Epithelial cell of proximal tubule (primary cell): Measurements from ENCODE around the gene DPEP1. TPM values are rescaled to one million over a fixed set of nuclear protein-coding genes. Genes with fewer than 3 reads are reported as not detected.

Experiments used
- DNase-seq: peaks from one replicate; pipeline ENCODE4 v3.0.0-alpha.2; 2011; ENCODE audit warnings: low read depth
- H3K4me3 ChIP-seq: 2 replicates; pipeline ENCODE4 v1.5.1; 2011; ENCODE audit warnings: low read depth, mild to moderate bottlenecking, low read length
- total RNA-seq: library from RNA; depleted of rRNA; stranded (reverse); fragments of >200 nt; gene quantifications from 2 replicates; pipeline ENCODE4 v1.2.3, GENCODE V29; 2015
- TF ChIP-seq, protein P1 (sequence below): conservative IDR thresholded peaks from 2 replicates; pipeline ENCODE4 v1.5.1; 2012; ENCODE audit warnings: low read depth, mild to moderate bottlenecking, low read length

The DPEP1 gene
- total RNA-seq, 1 donor from 2014 or later: 5.0 TPM

DNA sequence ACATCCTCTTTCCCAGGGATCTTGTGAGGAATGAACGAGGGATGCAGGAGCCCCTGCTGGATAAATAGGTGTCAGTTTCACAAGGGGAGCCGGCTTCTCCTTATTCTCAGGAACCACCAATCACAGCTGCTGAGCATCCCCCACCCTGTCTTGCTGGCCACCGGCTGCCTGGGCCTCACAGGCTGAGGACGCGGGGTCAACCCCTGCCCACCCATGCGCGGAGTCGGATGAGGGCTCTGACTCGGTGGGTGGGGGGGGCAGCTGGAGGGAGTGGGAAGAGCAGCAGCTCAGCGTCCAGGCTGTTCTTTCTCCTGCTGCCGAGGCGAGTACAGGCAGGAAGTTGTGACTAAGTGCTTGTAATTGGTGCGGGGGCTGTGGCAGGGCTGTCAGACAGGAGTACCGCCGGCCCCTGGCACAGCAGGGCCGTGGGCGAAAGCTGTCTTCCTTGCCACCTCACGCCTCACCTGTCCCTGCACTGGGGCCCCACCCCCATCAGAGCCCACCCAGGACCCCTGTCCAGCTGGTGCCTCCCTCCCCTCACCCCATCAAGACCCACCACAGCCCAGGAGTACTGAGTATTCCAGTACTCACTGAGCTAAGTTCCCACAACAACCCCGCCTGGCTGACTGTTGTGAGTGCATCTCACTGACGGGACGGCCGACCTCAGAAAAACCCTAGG lies 11.0 kb upstream of the DPEP1 start:
- TF ChIP-seq, protein P1, sequence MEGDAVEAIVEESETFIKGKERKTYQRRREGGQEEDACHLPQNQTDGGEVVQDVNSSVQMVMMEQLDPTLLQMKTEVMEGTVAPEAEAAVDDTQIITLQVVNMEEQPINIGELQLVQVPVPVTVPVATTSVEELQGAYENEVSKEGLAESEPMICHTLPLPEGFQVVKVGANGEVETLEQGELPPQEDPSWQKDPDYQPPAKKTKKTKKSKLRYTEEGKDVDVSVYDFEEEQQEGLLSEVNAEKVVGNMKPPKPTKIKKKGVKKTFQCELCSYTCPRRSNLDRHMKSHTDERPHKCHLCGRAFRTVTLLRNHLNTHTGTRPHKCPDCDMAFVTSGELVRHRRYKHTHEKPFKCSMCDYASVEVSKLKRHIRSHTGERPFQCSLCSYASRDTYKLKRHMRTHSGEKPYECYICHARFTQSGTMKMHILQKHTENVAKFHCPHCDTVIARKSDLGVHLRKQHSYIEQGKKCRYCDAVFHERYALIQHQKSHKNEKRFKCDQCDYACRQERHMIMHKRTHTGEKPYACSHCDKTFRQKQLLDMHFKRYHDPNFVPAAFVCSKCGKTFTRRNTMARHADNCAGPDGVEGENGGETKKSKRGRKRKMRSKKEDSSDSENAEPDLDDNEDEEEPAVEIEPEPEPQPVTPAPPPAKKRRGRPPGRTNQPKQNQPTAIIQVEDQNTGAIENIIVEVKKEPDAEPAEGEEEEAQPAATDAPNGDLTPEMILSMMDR: peak; percentile 2
- DNase-seq: no peak
- peak overlapping the region; percentile 28 for H3K4me3 ChIP-seq

DNA sequence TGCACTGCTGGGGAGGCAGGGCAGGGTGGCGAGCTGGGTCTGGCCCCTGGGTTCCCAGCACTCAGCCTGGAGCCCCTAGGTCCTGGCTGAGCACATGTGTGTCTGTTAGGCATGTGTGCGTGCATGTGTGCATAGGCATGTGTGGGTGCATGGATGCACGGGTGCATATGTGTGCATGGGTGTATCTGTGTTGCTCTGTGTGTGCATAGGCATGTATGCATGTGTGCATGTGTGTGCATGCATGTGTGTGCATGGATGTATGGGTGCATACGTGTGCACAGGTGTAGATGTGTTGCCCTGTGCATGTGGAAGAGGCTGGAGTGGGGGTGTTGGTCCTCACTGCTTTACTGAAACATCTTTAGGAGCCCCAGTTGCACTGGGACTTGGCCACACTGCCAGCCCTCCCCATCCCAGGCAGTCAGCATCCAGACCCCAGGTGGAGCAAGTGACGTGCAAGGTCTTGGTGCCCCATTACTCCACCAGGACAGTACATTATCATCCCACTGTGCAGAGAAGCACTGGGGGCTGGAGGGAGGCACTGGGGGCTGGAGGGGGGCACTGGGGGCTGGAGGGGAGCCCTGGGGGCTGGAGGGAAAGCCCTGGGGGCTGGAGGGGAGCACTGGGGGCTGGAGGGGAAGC lies 10.4 kb upstream of the DPEP1 start:
- TF ChIP-seq, protein P1: no peak
- H3K4me3 ChIP-seq: peak overlapping the region; percentile 28

DNA sequence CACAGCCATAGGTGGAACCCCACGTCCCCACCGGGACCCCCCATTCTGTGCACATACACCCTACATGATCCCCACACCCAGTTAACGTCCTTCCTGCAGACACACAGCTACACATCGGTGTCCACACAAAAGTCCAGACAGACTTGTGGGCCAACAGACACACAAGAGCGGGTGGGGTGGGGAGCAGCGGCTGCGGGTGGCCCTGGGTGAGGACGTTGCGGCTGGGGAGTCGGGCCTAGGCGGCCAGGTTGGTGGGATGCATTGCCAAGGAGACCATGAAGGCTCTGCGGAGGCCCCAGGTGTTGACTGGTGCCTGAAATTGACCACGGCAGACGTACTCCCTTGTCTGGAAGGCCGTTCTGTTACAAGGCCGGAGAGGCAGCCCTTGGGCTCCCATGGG lies 8.7 kb upstream of the DPEP1 start:
- TF ChIP-seq, protein P1: no peak
- H3K4me3 ChIP-seq: no peak overlapping the region
- no peak for DNase-seq

More for the DNA sequence above, 10.4 kb upstream of the DPEP1 start:
- no peak for DNase-seq

DNA sequence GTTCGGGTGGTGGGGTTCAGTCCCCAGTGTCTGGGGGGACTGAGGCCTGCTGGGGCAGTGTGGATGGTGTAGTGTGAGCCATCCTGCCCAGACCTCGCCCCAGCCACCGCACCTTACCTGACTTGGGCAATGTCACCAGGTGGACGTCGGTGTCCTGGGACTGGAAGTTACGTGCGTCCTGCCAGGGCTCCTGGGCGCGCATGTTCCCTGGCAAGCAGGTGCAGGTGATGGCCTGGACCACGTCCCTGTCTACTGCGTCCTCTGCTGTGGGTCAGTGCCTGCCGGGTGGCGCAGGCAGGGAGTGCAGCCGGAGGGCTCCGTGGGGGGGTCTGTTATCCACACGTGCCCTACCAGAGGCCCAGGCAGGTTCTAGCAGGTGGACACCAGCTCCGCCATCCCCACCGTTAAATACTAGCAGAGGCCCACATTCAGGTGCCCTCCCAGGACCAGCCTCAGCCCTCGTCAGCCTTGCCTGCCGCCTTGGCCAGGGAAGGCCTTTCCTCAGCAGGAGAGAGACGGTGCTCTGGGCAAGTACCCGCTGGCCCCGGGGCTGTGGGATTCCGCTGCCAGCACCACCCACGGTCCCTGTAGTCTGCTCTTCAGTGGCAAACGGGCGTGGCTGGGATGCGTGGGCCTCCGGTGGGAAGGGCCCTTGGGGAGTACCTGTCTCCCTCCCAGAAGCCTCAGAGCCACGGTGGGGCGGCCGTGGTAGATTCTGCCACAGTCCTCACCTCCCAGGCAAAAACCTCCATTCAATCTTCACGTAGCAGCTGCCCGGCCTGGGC lies 8.1 kb upstream of the DPEP1 start:
- TF ChIP-seq, protein P1: no peak
- no peak overlapping the region for H3K4me3 ChIP-seq
- DNase-seq: no peak

DNA sequence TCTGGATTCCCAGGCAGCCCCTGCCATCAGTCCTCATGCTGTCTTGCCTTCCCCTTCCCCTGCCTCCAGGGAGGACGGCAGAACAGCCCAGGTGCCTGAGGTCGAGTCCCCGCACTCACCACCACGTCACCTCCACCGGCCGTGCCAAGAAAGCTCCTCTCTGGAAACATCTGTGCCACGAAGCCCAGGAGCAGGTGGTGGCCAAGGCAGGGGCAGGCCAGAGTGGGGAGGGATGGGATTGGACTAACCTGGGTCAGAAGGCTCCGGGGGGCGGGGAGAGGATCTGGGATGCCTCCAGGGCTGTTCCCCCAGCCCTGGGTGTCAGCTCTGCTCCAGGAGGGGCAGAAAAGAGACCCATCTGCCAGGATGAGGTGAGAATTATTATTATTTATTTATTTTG lies 7.4 kb upstream of the DPEP1 start:
- no peak for DNase-seq
- no peak overlapping the region for H3K4me3 ChIP-seq
- TF ChIP-seq, protein P1: no peak

DNA sequence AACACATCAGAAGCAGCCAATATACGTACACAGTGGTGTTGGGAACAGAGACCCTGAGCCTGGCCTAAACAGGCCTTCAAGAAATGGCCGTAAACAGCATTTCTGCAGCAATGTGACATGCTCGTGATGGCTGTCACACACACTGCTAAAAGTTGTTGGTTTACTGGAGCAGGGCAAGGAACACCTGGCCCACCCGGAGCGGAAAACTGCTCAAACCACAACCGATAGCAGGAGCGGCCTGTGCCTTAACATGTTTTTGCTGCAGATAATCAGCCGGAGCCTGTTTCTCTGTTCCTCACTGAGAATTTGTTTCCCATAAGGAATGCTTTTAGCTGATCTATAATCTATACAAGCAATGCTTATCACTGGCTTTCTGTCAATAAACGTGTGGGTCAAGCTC lies 6.0 kb upstream of the DPEP1 start:
- no peak for DNase-seq
- TF ChIP-seq, protein P1: no peak
- H3K4me3 ChIP-seq: no peak overlapping the region
